ENCODE results near the gene FBXO24.

GRCh38 chr7:100582650-100583049, 3.5 kb upstream of the FBXO24 start:
- TF ChIP-seq CTCF (IDR thresholded peaks at IDR 0.05) (no peak), ZFX (IDR thresholded peaks at IDR 0.05; ENCODE audit: borderline replicate concordance) (no peak)

All from 22Rv1 (cell line).